ENCODE measurements around the gene MAVS.

The MAVS gene

DNA sequence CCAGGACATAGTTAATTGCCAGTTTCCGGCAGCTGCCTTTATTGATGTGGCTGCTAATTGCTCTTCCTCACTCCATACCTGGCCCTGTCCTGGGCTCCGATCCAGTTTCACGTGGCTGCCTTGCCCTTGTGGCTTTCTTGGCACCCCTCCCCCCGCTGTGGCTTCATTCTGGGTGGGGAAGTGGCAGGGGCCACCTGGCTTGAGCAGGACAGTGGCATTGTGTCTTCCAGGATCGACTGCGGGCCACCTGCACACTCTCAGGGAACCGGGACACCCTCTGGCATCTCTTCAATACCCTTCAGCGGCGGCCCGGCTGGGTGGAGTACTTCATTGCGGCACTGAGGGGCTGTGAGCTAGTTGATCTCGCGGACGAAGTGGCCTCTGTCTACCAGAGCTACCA is 10.8 kb downstream of the MAVS start:
- CTCF ChIA-PET: no interaction called here
- DNase-seq (ENCODE audit: low spot score): no peak
- H3K27ac ChIP-seq: peak overlapping the region; percentile 1; the same call in 1 of the 2 replicates
- POLR2A ChIA-PET (ENCODE audit: low non-redundant PET): no interaction called here
- TF ChIP-seq, protein P1, sequence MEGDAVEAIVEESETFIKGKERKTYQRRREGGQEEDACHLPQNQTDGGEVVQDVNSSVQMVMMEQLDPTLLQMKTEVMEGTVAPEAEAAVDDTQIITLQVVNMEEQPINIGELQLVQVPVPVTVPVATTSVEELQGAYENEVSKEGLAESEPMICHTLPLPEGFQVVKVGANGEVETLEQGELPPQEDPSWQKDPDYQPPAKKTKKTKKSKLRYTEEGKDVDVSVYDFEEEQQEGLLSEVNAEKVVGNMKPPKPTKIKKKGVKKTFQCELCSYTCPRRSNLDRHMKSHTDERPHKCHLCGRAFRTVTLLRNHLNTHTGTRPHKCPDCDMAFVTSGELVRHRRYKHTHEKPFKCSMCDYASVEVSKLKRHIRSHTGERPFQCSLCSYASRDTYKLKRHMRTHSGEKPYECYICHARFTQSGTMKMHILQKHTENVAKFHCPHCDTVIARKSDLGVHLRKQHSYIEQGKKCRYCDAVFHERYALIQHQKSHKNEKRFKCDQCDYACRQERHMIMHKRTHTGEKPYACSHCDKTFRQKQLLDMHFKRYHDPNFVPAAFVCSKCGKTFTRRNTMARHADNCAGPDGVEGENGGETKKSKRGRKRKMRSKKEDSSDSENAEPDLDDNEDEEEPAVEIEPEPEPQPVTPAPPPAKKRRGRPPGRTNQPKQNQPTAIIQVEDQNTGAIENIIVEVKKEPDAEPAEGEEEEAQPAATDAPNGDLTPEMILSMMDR (conservative IDR thresholded peaks at IDR 0.05; ENCODE audit: low read depth): no peak

DNA sequence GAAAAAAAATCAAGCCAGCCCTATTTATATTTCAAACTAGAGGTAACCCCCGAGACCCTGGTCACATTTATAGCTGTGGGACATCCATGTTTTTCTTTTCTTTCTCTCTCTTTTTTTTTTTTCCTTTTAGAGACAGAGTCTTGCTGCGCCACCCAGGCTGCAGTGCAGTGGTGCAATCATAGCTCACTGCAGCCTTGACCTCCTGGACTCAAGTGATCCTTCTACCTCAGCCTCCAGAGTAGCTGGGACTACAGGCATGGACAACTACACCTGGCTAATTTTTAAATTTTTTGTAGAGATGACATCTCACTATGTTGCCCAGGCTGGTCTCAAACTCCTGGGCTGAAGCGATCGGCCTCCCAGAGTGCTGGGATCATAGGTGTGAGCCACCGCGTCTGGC is 12.1 kb downstream of the MAVS start:
- no peak for DNase-seq (ENCODE audit: low spot score)
- H3K27ac ChIP-seq: no peak overlapping the region
- CTCF ChIA-PET: no interaction called here
- TF ChIP-seq, protein P1 (conservative IDR thresholded peaks at IDR 0.05; ENCODE audit: low read depth): no peak
- POLR2A ChIA-PET (ENCODE audit: low non-redundant PET): no interaction called here

DNA sequence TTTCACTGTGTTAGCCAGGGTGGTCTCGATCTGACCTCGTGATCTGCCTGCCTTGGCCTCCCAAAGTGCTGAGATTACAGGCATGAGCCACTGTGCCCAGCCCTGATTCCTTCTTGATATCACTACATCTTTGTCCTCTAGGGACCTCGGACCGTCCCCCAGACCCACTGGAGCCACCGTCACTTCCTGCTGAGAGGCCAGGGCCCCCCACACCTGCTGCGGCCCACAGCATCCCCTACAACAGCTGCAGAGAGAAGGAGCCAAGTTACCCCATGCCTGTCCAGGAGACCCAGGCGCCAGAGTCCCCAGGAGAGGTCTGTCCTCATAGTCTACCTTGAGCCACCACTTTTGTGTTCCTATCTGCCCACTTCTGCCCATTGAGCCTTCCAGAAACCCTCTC is 14.6 kb downstream of the MAVS start:
- TF ChIP-seq, protein P1 (conservative IDR thresholded peaks at IDR 0.05; ENCODE audit: low read depth): no peak
- ChIA-PET POLR2A (ENCODE audit: low non-redundant PET) (no interaction called here), CTCF (interaction anchor here (0.6 to 0.9 kb wide), 2 partner anchors 16 to 79 kb away, joined by 4 read pairs; no protein-coding TSS in a partner anchor)

DNA sequence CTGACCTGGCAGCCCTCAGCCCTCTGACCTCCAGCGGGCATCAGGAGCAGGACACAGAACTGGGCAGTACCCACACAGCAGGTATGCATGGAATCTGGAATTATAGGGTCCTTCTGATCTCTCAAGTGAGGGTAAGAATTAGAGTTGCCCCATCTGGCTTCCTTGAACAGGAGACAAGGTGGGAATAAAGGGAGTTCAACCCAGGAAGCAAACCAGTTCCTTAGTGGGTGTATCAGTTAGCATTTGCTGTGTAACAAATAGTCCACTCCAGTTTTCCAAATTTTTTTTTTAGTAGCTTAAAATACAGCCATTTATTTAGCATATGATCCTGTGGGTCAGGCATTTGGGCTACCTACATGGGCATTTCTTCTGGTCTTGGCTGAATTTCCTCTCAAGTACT is 15.7 kb downstream of the MAVS start:
- POLR2A ChIA-PET (ENCODE audit: low non-redundant PET): no interaction called here
- TF ChIP-seq, protein P1 (conservative IDR thresholded peaks at IDR 0.05; ENCODE audit: low read depth): no peak
- no peak for DNase-seq (ENCODE audit: low spot score)
- H3K27ac ChIP-seq: no peak overlapping the region
- CTCF ChIA-PET: interaction anchor here (0.6 kb wide), 1 partner anchor 29 kb away, joined by 3 read pairs; no protein-coding TSS in a partner anchor

More for the DNA sequence above, 14.6 kb downstream of the MAVS start:
- no peak overlapping the region for H3K27ac ChIP-seq
- DNase-seq (ENCODE audit: low spot score): no peak

DNA sequence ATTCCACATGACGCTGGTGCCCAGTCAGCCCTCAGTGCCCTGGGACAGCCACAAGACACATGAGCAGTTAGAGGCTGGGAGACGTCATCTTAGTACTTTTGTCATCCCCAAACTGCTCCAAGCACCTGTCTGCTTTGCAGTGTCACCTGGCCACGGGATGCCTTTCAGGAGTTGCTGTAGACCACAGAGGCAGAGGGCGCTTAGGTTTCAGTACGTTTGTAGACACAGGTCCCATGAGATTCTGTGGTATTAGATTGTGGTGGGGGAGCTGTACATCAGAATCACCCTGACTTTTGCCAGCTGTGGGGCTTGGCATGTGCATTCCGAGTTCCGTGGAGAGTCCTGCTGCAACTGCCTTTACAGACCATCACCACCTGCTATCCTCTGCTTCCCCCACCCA is 16.7 kb downstream of the MAVS start:
- ChIA-PET POLR2A (ENCODE audit: low non-redundant PET) (interaction anchor here (0.5 to 0.6 kb wide), 2 partner anchors 11 to 20 kb away, joined by 4 read pairs; no protein-coding TSS in a partner anchor), CTCF (no interaction called here)
- DNase-seq (ENCODE audit: low spot score): no peak
- 0 out of 2 replicates have a peak overlapping the region, but pooled peaks have one; percentile 1 for H3K27ac ChIP-seq
- TF ChIP-seq, protein P1 (conservative IDR thresholded peaks at IDR 0.05; ENCODE audit: low read depth): no peak

DNA sequence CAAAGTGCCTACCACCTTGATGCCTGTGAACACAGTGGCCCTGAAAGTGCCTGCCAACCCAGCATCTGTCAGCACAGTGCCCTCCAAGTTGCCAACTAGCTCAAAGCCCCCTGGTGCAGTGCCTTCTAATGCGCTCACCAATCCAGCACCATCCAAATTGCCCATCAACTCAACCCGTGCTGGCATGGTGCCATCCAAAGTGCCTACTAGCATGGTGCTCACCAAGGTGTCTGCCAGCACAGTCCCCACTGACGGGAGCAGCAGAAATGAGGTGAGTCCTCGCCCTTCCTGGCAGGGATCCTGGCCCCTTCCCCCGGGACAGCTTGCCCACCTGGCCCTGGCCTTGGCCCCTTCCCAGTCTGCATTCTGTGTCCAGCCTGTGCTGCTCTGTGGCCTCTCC is 17.9 kb downstream of the MAVS start:
- POLR2A ChIA-PET (ENCODE audit: low non-redundant PET): no interaction called here
- DNase-seq (ENCODE audit: low spot score): no peak
- CTCF ChIA-PET: no interaction called here
- peak overlapping the region; percentile 54 for H3K27ac ChIP-seq
- TF ChIP-seq, protein P1 (conservative IDR thresholded peaks at IDR 0.05; ENCODE audit: low read depth): no peak
